K562 (cell line): ENCODE data around the gene SIGLEC14. TPM values are rescaled to one million over a fixed set of nuclear protein-coding genes. Genes with fewer than 3 reads are reported as not detected.

Experiments used
- E2F3 ChIP-seq: fragments of 250-450 bp; sonication (Bioruptor Pico); IDR thresholded peaks from 2 replicates; pipeline ENCODE4 v1.4.0; 2020; ENCODE audit warnings: mild to moderate bottlenecking
- FOXA3 ChIP-seq, 2 experiments: fragments of 450-650 bp in 1 of 2; sonication (generic) in 1 of 2; formaldehyde crosslinking; IDR thresholded peaks in 1 of 2; conservative IDR thresholded peaks in 1 of 2; 2 replicates each; pipeline versions ENCODE4 v1.4.0 to v1.8.0; 2020 to 2022; ENCODE audit warnings: mild to moderate bottlenecking in 2 of 2, missing genetic modification reagents in 1 of 2
- GTF2E2 ChIP-seq: fragments of 200-800 bp; sonication (Bioruptor generic); IDR thresholded peaks from 2 replicates; pipeline ENCODE4 v1.6.1; 2016; ENCODE audit warnings: missing genetic modification characterization, missing compliant biosample characterization
- HLTF ChIP-seq: fragments of 450-650 bp; IDR thresholded peaks from 2 replicates; pipeline ENCODE4 v1.6.1; 2016
- JUND ChIP-seq, 2 experiments: IDR thresholded peaks; 2 replicates in 1 of 2; 3 replicates in 1 of 2; pipeline ENCODE4 v1.6.1; 2011; ENCODE audit warnings: borderline replicate concordance in 2 of 2, low read depth in 2 of 2, low read length in 2 of 2, improper control_type of control experiment in 1 of 2, missing biosample characterization in 1 of 2, missing genetic modification characterization in 1 of 2, missing genetic modification reagents in 1 of 2
- NELFE ChIP-seq: IDR thresholded peaks from 2 replicates; pipeline ENCODE4 v1.6.1; 2011; ENCODE audit warnings: mild to moderate bottlenecking; ENCODE audit not compliant: insufficient read depth, insufficient read length
- SAP30 ChIP-seq: fragments of 200-600 bp; sonication (generic); IDR thresholded peaks from 2 replicates; pipeline ENCODE4 v1.6.1; 2012; ENCODE audit warnings: borderline replicate concordance, low read depth, mild to moderate bottlenecking, moderate library complexity, low read length, control low read depth, inconsistent platforms; ENCODE audit not compliant: insufficient read depth, poor library complexity, severe bottlenecking
- SOX6 ChIP-seq: fragments of 450-650 bp; IDR thresholded peaks from 2 replicates; pipeline ENCODE4 v1.6.1; 2014; ENCODE audit warnings: mild to moderate bottlenecking
- ZKSCAN3 ChIP-seq: fragments of 250-450 bp; sonication (Bioruptor Pico); IDR thresholded peaks from 2 replicates; pipeline ENCODE4 v1.4.0; 2020
- ZNF589 ChIP-seq: fragments of 200-800 bp; sonication (Bioruptor generic); IDR thresholded peaks from 2 replicates; pipeline ENCODE4 v1.6.1; 2016; ENCODE audit warnings: low read depth, missing genetic modification characterization, missing compliant biosample characterization
- polyA plus RNA-seq, 8 experiments: library from polyadenylated mRNA; depleted of rRNA in 4 of 8; stranded (reverse) in 5 of 8; unstranded in 3 of 8; fragments of >200 nt; fragmentation: Nextera tagmentation in 2 of 8; fragmentation: Illumina TruSeq in 1 of 8; extraction: Ambion mirVana in 2 of 8; extraction: Trizol in 1 of 8; gene quantifications; 2 replicates each; pipeline versions ENCODE4 v1.2.1 to v1.2.3, GENCODE V29; 2011 to 2014; ENCODE audit warnings: inconsistent platforms in 1 of 8, missing spikeins in 1 of 8
- total RNA-seq, 7 experiments: library from RNA; depleted of rRNA in 6 of 7; stranded (reverse); fragments of >200 nt in 6 of 7; fragmentation: Illumina TruSeq in 2 of 7; extraction: Trizol in 2 of 7; gene quantifications; 2 replicates each; pipeline versions ENCODE4 v1.2.1 to v1.2.3, GENCODE V29; 2011 to 2021; ENCODE audit warnings: low replicate concordance in 1 of 7
- TF ChIP-seq, protein P1 (sequence below), 2 experiments: fragments of 450-650 bp in 1 of 2; IDR thresholded peaks; 2 replicates each; pipeline ENCODE4 v1.6.1; 2011 to 2017; ENCODE audit warnings: low read depth in 2 of 2, antibody characterized with exemption in 1 of 2, borderline replicate concordance in 1 of 2, low read length in 1 of 2, mild to moderate bottlenecking in 1 of 2, mixed read lengths in 1 of 2; ENCODE audit not compliant: control insufficient read depth in 1 of 2
- TF ChIP-seq, protein P2 (sequence below): sonication (generic); formaldehyde crosslinking; IDR thresholded peaks from 2 replicates; pipeline ENCODE4 v1.8.1; 2023; ENCODE audit warnings: mild to moderate bottlenecking, missing genetic modification reagents
- TF ChIP-seq, protein P3 (sequence below): sonication (generic); formaldehyde crosslinking; IDR thresholded peaks from 2 replicates; pipeline ENCODE4 v1.8.1; 2023; ENCODE audit warnings: mild to moderate bottlenecking, missing genetic modification reagents

Gene SIGLEC14
- total and polyA plus RNA-seq, 9 of the 15 experiments (the other 6 are each of a cell fraction or from before 2014, with no cell fraction given): not detected

DNA sequence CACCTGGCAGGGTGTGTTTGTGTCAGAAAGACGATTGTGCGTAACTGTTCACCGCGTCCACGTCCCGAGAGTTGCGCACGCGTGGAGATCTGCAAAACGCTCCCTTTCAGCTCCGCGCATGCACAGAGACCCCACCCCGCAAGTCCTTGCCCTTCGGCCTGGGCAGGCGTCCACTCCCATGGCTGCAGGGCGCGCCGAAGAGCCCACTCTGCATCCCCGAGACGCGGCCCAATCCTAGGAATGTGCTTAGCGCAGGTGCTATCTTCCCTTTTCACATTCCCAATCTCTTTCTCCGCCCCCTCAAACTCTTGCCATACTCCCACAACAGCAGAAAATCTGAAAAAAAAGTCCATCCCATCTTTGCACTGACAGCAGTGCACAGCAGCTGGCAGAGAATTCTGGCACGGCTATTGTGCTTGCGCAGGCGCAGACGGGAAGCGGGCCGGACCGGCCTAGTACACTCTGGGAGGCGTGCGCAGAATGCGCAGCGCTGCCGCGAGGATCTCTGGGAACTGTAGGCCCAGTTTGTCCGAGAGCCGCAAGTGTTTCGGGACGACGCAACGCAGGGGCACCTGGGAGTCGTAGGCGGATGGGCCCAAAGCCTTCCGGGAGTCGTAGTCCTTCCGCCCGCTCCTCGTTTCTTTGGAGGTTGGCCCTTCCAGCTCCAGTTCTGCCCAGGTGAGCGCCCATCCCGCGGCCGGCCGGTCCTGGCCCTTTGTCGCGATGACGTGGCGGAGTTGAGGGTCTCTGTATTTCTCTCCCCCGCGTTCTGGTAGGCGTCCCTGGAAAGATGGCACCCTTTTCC, 52.5 kb downstream of the SIGLEC14 start (continued):
- no peak for TF ChIP-seq SOX6
- peak; percentile 39; the same call in 1 of the 2 replicates for TF ChIP-seq JUND (IDR thresholded peaks at IDR 0.05; ENCODE audit: borderline replicate concordance, low read depth, low read length)
- TF ChIP-seq JUND (tag; IDR thresholded peaks at IDR 0.05; ENCODE audit: borderline replicate concordance, low read depth, low read length): peak; percentile 50; the same call in 1 of the 3 replicates
- no peak for TF ChIP-seq ZKSCAN3
- TF ChIP-seq HLTF: no peak
- TF ChIP-seq GTF2E2 (tag): no peak
- TF ChIP-seq, protein P1, sequence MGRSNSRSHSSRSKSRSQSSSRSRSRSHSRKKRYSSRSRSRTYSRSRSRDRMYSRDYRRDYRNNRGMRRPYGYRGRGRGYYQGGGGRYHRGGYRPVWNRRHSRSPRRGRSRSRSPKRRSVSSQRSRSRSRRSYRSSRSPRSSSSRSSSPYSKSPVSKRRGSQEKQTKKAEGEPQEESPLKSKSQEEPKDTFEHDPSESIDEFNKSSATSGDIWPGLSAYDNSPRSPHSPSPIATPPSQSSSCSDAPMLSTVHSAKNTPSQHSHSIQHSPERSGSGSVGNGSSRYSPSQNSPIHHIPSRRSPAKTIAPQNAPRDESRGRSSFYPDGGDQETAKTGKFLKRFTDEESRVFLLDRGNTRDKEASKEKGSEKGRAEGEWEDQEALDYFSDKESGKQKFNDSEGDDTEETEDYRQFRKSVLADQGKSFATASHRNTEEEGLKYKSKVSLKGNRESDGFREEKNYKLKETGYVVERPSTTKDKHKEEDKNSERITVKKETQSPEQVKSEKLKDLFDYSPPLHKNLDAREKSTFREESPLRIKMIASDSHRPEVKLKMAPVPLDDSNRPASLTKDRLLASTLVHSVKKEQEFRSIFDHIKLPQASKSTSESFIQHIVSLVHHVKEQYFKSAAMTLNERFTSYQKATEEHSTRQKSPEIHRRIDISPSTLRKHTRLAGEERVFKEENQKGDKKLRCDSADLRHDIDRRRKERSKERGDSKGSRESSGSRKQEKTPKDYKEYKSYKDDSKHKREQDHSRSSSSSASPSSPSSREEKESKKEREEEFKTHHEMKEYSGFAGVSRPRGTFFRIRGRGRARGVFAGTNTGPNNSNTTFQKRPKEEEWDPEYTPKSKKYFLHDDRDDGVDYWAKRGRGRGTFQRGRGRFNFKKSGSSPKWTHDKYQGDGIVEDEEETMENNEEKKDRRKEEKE (IDR thresholded peaks at IDR 0.05; ENCODE audit: borderline replicate concordance in 1 of 2, control insufficient read depth in 1 of 2, low read depth in 2 of 2, low read length in 1 of 2): 0 out of 4 replicates have a peak, but pooled peaks of 1 of the 2 experiments have one; percentile 60
- TF ChIP-seq E2F3 (CRISPR knock-in tag): no peak
- TF ChIP-seq FOXA3 (CRISPR knock-in tag; conservative IDR thresholded peaks at IDR 0.05 in 1 of 2, IDR thresholded peaks at IDR 0.05 in 1 of 2): no peak
- no peak for TF ChIP-seq NELFE
- no peak for TF ChIP-seq SAP30
- TF ChIP-seq, protein P2, sequence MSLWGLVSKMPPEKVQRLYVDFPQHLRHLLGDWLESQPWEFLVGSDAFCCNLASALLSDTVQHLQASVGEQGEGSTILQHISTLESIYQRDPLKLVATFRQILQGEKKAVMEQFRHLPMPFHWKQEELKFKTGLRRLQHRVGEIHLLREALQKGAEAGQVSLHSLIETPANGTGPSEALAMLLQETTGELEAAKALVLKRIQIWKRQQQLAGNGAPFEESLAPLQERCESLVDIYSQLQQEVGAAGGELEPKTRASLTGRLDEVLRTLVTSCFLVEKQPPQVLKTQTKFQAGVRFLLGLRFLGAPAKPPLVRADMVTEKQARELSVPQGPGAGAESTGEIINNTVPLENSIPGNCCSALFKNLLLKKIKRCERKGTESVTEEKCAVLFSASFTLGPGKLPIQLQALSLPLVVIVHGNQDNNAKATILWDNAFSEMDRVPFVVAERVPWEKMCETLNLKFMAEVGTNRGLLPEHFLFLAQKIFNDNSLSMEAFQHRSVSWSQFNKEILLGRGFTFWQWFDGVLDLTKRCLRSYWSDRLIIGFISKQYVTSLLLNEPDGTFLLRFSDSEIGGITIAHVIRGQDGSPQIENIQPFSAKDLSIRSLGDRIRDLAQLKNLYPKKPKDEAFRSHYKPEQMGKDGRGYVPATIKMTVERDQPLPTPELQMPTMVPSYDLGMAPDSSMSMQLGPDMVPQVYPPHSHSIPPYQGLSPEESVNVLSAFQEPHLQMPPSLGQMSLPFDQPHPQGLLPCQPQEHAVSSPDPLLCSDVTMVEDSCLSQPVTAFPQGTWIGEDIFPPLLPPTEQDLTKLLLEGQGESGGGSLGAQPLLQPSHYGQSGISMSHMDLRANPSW (CRISPR knock-in tag): no peak
- TF ChIP-seq, protein P3, sequence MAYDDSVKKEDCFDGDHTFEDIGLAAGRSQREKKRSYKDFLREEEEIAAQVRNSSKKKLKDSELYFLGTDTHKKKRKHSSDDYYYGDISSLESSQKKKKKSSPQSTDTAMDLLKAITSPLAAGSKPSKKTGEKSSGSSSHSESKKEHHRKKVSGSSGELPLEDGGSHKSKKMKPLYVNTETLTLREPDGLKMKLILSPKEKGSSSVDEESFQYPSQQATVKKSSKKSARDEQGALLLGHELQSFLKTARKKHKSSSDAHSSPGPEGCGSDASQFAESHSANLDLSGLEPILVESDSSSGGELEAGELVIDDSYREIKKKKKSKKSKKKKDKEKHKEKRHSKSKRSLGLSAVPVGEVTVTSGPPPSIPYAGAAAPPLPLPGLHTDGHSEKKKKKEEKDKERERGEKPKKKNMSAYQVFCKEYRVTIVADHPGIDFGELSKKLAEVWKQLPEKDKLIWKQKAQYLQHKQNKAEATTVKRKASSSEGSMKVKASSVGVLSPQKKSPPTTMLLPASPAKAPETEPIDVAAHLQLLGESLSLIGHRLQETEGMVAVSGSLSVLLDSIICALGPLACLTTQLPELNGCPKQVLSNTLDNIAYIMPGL (CRISPR knock-in tag): no peak
- TF ChIP-seq ZNF589 (CRISPR knock-in tag): peak; percentile 75; the same call in 1 of the 2 replicates
